AG04449 (cell line): ENCODE data around the gene TRIM37.

Experiments
- CTCF ChIA-PET: fragments of 350-600 bp; formaldehyde crosslinking; extraction: SDS; loops from one replicate; lab custom pipeline; 2021; ENCODE audit warnings: antibody characterized with exemption; lab: Yijun Ruan, JAX
- POLR2A ChIA-PET: fragments of 400-600, 350-600 bp; formaldehyde crosslinking; extraction: SDS; loops from one replicate; lab custom pipeline; 2020; ENCODE audit warnings: antibody characterized with exemption, inconsistent platforms; lab: Yijun Ruan, JAX
- DNase-seq: peaks from one replicate; pipeline ENCODE4 v3.0.0-alpha.2; 2010; ENCODE audit warnings: low read depth, low spot score
- H3K4me3 ChIP-seq: 2 replicates; pipeline ENCODE4 v1.5.1; 2011; ENCODE audit warnings: low read depth, mild to moderate bottlenecking, control low read depth, low read length
- CTCF ChIP-seq: IDR thresholded peaks from one replicate; pipeline ENCODE4 v1.5.1; 2011; ENCODE audit warnings: mild to moderate bottlenecking, moderate library complexity, low read length, control low read depth, inconsistent platforms; ENCODE audit not compliant: insufficient read depth; ENCODE audit errors: missing control alignments

The TRIM37 gene

GRCh38 chr17:59000022-59000421 is 106.7 kb downstream of the TRIM37 start:
- no peak overlapping the region for H3K4me3 ChIP-seq
- ChIA-PET POLR2A (no interaction called here), CTCF (interaction anchor here (1.8 to 2.3 kb wide), 2 partner anchors 288 to 481 kb away, joined by 4 to 8 read pairs; no protein-coding TSS in a partner anchor)
- DNase-seq, result no peak
- no peak for TF ChIP-seq CTCF

DNA sequence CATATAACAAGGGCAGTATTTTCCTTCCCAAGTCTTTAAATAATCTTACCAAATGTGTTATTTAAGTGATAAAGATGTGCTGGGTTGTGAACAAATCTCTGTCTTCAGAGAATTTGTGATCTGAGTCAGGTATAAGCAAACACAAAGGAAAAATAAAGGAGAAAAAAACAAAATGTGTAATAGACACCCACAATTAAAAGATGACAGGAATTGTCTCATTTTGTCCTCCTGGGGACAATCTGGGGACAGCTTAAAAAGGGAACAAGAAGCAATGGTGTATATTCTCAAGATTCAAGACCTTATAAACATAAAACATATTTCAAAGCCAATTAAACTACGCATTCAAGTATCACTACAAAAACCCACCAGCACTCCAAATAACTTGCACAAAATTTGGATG is 107.2 kb downstream of the TRIM37 start:
- ChIA-PET CTCF (interaction anchor here (1.8 to 2.3 kb wide), 2 partner anchors 288 to 481 kb away, joined by 4 to 8 read pairs; no protein-coding TSS in a partner anchor), POLR2A (no interaction called here)
- no peak for TF ChIP-seq CTCF

GRCh38 chr17:58998871-58999270 is 107.8 kb downstream of the TRIM37 start:
- CTCF ChIA-PET, result interaction anchor here (0.9 to 2.3 kb wide), 3 partner anchors 287 to 480 kb away, joined by 3 to 8 read pairs (median 4); no protein-coding TSS in a partner anchor
- no peak for DNase-seq
- POLR2A ChIA-PET, result no interaction called here
- no peak for TF ChIP-seq CTCF
- no peak overlapping the region for H3K4me3 ChIP-seq

More for the DNA sequence above, 107.2 kb downstream of the TRIM37 start:
- no peak for DNase-seq
- no peak overlapping the region for H3K4me3 ChIP-seq

DNA sequence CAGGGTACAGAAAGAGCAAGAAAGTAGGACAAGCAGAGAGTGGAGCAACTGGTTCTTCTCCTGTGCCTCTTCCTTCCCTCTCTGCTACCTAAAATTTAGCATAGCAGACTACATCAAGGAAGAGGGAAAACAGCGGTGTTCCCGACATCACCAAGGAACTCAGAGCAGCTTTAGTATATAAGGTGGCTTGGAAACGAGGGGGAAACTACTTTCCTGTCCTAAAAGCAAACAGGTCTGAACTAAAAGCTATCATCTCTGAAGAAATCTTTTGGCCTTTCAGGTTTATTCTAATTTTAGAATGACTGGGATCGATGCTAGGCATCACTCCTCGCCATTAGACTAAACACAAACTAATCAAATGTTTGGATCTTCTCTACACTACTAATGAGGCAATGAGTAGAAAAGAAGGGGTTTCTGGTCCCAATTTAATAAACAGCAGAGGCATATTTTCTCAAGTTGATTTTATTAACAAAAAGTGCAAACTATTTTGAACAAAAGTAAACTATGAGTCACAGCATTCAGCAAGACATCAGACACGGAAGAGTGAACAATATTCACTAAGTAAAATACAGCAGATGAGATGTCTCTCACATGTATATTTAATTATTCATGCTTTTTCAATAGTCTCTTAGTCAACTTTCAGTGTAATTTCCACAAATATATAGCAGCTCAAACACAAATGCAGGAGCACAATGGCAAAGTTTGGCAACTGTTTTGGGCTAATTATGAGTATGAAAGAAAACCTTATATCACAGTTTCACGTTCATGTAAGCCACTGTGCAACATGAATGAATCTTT is 108.7 kb downstream of the TRIM37 start:
- POLR2A ChIA-PET, result no interaction called here
- CTCF ChIA-PET, result interaction anchor here (0.9 to 2.4 kb wide), 5 partner anchors 33 to 479 kb away, joined by 3 to 5 read pairs (median 3); no protein-coding TSS in a partner anchor
- no peak for TF ChIP-seq CTCF
- no peak overlapping the region for H3K4me3 ChIP-seq
- no peak for DNase-seq

- CTCF ChIA-PET, result interaction anchor here (1.6 to 2.4 kb wide), 2 partner anchors 476 to 478 kb away, joined by 3 to 5 read pairs; no protein-coding TSS in a partner anchor
- H3K4me3 ChIP-seq, result no peak overlapping the region
- DNase-seq, result no peak
- POLR2A ChIA-PET, result no interaction called here
- no peak for TF ChIP-seq CTCF
Observed at GRCh38 chr17:58996968-58997367, 109.7 kb downstream of the TRIM37 start.

- ChIA-PET CTCF (interaction anchor here (0.6 to 0.7 kb wide), 2 partner anchors 9 to 334 kb away, joined by 3 read pairs; no protein-coding TSS in a partner anchor), POLR2A (no interaction called here)
- TF ChIP-seq CTCF, result no peak
- DNase-seq, result no peak
- H3K4me3 ChIP-seq, result no peak overlapping the region
Observed at GRCh38 chr17:58995247-58995940, 111.3 kb downstream of the TRIM37 start.
